ENCODE data around the gene VCAN. TPM values are rescaled to one million over a fixed set of nuclear protein-coding genes. Genes with fewer than 3 reads are reported as not detected.
A peak's percentile ranks its signal among the peaks of the same experiment; 100 is the strongest.

VCAN gene
- polyA plus RNA-seq, 2 of the 4 experiments (the other 2 are of a cell fraction) = 26.0 to 42.0 TPM

DNA sequence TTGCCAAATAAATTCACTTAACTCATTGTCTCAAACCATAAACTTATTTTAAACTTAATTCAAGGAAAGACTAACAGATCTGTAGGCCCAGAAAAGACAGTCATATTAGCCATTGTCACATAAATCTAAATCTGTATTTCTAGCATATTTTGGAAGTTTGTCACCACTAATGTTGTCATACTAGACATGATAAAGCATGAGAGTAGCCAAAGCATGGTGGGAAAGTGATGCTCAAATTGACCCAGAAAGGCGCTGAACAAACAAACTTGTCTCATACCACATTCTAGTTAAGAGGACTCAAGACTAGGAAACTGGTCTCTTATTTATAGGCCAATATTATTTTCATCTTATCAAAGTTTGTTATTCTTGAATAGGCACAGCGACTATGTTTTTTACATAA lies 99.4 kb downstream of the VCAN start:
- TF ChIP-seq BHLHE40 (IDR thresholded peaks at IDR 0.05; ENCODE audit: low read depth, low read length) = no peak
- no peak for TF ChIP-seq POLR2AphosphoS2 (conservative IDR thresholded peaks at IDR 0.05; ENCODE audit: low read length)
- TF ChIP-seq HOXA7 (CRISPR knock-in tag; IDR thresholded peaks at IDR 0.05) = no peak
- no peak for TF ChIP-seq TP53 (CRISPR knock-in tag; IDR thresholded peaks at IDR 0.05)
- no peak for TF ChIP-seq RCOR1 (IDR thresholded peaks at IDR 0.05; ENCODE audit: low read depth, low read length)
- no peak for TF ChIP-seq MAZ (IDR thresholded peaks at IDR 0.05; ENCODE audit: borderline replicate concordance, low read depth, low read length)
- TF ChIP-seq, protein P1, sequence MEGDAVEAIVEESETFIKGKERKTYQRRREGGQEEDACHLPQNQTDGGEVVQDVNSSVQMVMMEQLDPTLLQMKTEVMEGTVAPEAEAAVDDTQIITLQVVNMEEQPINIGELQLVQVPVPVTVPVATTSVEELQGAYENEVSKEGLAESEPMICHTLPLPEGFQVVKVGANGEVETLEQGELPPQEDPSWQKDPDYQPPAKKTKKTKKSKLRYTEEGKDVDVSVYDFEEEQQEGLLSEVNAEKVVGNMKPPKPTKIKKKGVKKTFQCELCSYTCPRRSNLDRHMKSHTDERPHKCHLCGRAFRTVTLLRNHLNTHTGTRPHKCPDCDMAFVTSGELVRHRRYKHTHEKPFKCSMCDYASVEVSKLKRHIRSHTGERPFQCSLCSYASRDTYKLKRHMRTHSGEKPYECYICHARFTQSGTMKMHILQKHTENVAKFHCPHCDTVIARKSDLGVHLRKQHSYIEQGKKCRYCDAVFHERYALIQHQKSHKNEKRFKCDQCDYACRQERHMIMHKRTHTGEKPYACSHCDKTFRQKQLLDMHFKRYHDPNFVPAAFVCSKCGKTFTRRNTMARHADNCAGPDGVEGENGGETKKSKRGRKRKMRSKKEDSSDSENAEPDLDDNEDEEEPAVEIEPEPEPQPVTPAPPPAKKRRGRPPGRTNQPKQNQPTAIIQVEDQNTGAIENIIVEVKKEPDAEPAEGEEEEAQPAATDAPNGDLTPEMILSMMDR (IDR thresholded peaks at IDR 0.05) = no peak
- no peak for TF ChIP-seq FOXS1 (CRISPR knock-in tag; IDR thresholded peaks at IDR 0.05)
- no peak for TF ChIP-seq HDAC2 (IDR thresholded peaks at IDR 0.05)
- no peak for TF ChIP-seq GATA3 (IDR thresholded peaks at IDR 0.05; ENCODE audit: borderline replicate concordance)
- no peak for TF ChIP-seq ESRRA (IDR thresholded peaks at IDR 0.05; ENCODE audit: borderline replicate concordance, low read length)
- TF ChIP-seq ELK1 (IDR thresholded peaks at IDR 0.05; ENCODE audit: low read depth, low read length) = no peak
- TF ChIP-seq HES2 (IDR thresholded peaks at IDR 0.05) = no peak
- no peak for TF ChIP-seq RARB (CRISPR knock-in tag; IDR thresholded peaks at IDR 0.05)
- TF ChIP-seq MYC (IDR thresholded peaks at IDR 0.05; ENCODE audit: borderline replicate concordance, low read length) = no peak
- TF ChIP-seq RFX5 (IDR thresholded peaks at IDR 0.05) = no peak

GRCh38 chr5:83572271-83572670 lies 100.7 kb downstream of the VCAN start:
- H3K4me3 ChIP-seq = no peak overlapping the region
- DNase-seq (ENCODE audit: low read depth in 1 of 2, low spot score in 1 of 2) (no peak), FAIRE-seq (no peak), ATAC-seq (no peak)
- TF ChIP-seq, protein P1 (IDR thresholded peaks at IDR 0.05) = no peak
- TF ChIP-seq JUNB (IDR thresholded peaks at IDR 0.05) = no peak
- 78% methylated on average over 5 of the region's 5 CpGs for whole genome bisulfite sequencing (ENCODE audit: missing lambda C conversion rate)
- peaks cover 5% of the 10 kb centered on the region; the same call in 1 of the 3 replicates for H3K4me1 ChIP-seq
- ChIA-PET POLR2A (no interaction called here), CTCF (no interaction called here)
- H3K4me2 ChIP-seq = no peak overlapping the region
- H3K27ac ChIP-seq = no peak overlapping the region
- peaks cover 24% of the 10 kb centered on the region for H3K9me3 ChIP-seq

More for the DNA sequence above, 99.4 kb downstream of the VCAN start:
- ChIA-PET POLR2A (no interaction called here), CTCF (interaction anchor here (0.6 kb wide), 1 partner anchor 1219 kb away, joined by 3 read pairs; no protein-coding TSS in a partner anchor)
- Histone ChIP-seq H3K4me3 (no peak overlapping the region), H3K4me2 (no peak overlapping the region), H3K27ac (no peak overlapping the region), H3K9me3 (peaks cover 23% of the 10 kb centered on the region), H3K4me1 (no peaks in the 10 kb centered on the region)
- 53% methylated on average over 2 of the region's 2 CpGs for WGBS (ENCODE audit: missing lambda C conversion rate)
- DNase-seq (ENCODE audit: low read depth in 1 of 2, low spot score in 1 of 2) = no peak
- FAIRE-seq = peak; percentile 46
- ATAC-seq = no peak

DNA sequence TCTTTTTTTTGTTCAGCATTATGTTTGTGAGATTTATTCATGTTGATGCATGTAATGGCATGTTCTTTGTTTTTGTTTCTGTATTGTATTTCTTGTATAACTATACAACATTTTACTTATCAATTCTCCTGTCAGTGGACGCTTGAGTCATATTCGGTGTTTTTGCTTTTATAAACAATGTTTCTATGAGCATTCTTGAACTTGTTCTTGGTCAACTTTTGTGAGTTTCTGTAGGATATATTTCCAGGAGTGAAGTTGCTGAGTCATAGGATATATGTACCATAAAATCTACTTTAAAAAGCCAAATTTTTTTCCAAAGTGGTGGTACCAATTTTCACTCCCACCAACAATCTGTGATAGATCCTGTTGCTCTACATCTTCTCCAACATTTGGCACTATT lies 104.8 kb downstream of the VCAN start:
- no peak for FAIRE-seq
- Histone ChIP-seq H3K9me3 (peaks cover 26% of the 10 kb centered on the region), H3K4me2 (no peak overlapping the region), H3K4me3 (no peak overlapping the region), H3K27ac (peak overlapping the region; percentile 65; a peak in 5 of 6 replicates), H3K4me1 (peaks cover 9% of the 10 kb centered on the region; the same call in 1 of the 3 replicates)
- no peak for DNase-seq (ENCODE audit: low read depth in 1 of 2, low spot score in 1 of 2)
- WGBS (ENCODE audit: missing lambda C conversion rate) = 46% methylated on average over 2 of the region's 2 CpGs
- no peak for ATAC-seq
- ChIA-PET CTCF (no interaction called here), POLR2A (no interaction called here)
- no peak for TF ChIP-seq SREBF2 (IDR thresholded peaks at IDR 0.05)
- peak; percentile 80 for TF ChIP-seq MAFK (IDR thresholded peaks at IDR 0.05; ENCODE audit: partially characterized antibody)
